K562 (cell line): ENCODE data around the gene SHANK2. TPM values are rescaled to one million over a fixed set of nuclear protein-coding genes. Genes with fewer than 3 reads are reported as not detected.

Experiments used
- ATAC-seq: fragments of 200-7000 bp; cut with Tn5 transposase; 3 replicates; pipeline ENCODE4 v1.9.1; 2020; ENCODE audit warnings: moderate library complexity
- BruUV-seq: library from RNA; stranded (reverse); fragments of 400-500 nt; replicated peaks from 2 replicates; lab custom pipeline; 2021; lab: Mats Ljungman, UMichigan
- CTCF ChIA-PET: fragments of 300-600 bp; formaldehyde crosslinking; extraction: SDS; loops from one replicate; lab custom pipeline; 2021; ENCODE audit warnings: low intra/inter-chr PET ratio; lab: Yijun Ruan, JAX
- POLR2A ChIA-PET: fragments of 300-600, 350-650 bp; sonication (Branson Sonifier 250); formaldehyde crosslinking; extraction: SDS; loops from one replicate; lab custom pipeline; 2021; ENCODE audit warnings: antibody characterized with exemption, inconsistent platforms; lab: Yijun Ruan, JAX
- DNase-seq, 4 experiments: peaks; one replicate each; pipeline versions ENCODE4 v3.0.0 to v3.0.0-alpha.2; 2011 to 2018; ENCODE audit warnings: low spot score in 3 of 4, mixed read lengths in 3 of 4; ENCODE audit errors: extremely low read depth in 1 of 4
- FAIRE-seq: peaks from 2 replicates; lab custom pipeline; 2011; peaks lifted over from hg19 to GRCh38; lab: Jason Lieb, UNC
- H2AFZ ChIP-seq: 2 replicates; pipeline ENCODE4 v1.6.0; 2011; ENCODE audit warnings: low read depth, low read length, control low read depth, inconsistent platforms
- H3K27ac ChIP-seq: fragments of 200-600 bp; 3 replicates; pipeline ENCODE4 v1.8.0; 2011; ENCODE audit warnings: low read depth, mild to moderate bottlenecking, control low read depth, inconsistent platforms, low read length, moderate library complexity, mixed read lengths; ENCODE audit errors: extremely low read depth
- H3K27me3 ChIP-seq, 2 experiments: fragments of 300-600 bp in 1 of 2; 2 replicates in 1 of 2; 3 replicates in 1 of 2; pipeline versions ENCODE4 v1.6.0 to v1.8.0; 2011; ENCODE audit warnings: inconsistent platforms in 2 of 2, low read length in 2 of 2, mild to moderate bottlenecking in 1 of 2, mixed read lengths in 1 of 2, moderate library complexity in 1 of 2; ENCODE audit not compliant: control insufficient read depth in 2 of 2, insufficient read depth in 2 of 2
- H3K36me3 ChIP-seq: fragments of 300-600 bp; 3 replicates; pipeline ENCODE4 v1.8.0; 2011; ENCODE audit warnings: mild to moderate bottlenecking, low read length, inconsistent platforms; ENCODE audit not compliant: control insufficient read depth, insufficient read depth
- H3K4me1 ChIP-seq, 2 experiments: fragments of 200-600 bp in 1 of 2; replicated peaks in 1 of 2; 2 replicates in 1 of 2; 3 replicates in 1 of 2; pipeline versions ENCODE4 v1.5.1 to v1.8.0; 2011; ENCODE audit warnings: inconsistent platforms in 2 of 2, low read length in 2 of 2, mild to moderate bottlenecking in 1 of 2, mixed read lengths in 1 of 2, moderate library complexity in 1 of 2; ENCODE audit not compliant: control insufficient read depth in 2 of 2, insufficient read depth in 2 of 2
- H3K4me2 ChIP-seq: 2 replicates; pipeline ENCODE4 v1.6.1; 2011; ENCODE audit warnings: low read length, control low read depth, inconsistent platforms, mixed read lengths; ENCODE audit not compliant: insufficient read depth
- H3K4me3 ChIP-seq: fragments of 200-600 bp; sonication (generic), shearing (Covaris generic); 2 replicates; pipeline ENCODE4 v1.5.1; 2016; ENCODE audit warnings: control low read depth, inconsistent platforms
- H3K79me2 ChIP-seq: fragments of 200-600 bp; 3 replicates; pipeline ENCODE4 v1.8.0; 2011; ENCODE audit warnings: low read length, inconsistent platforms; ENCODE audit not compliant: control insufficient read depth, insufficient read depth
- H3K9ac ChIP-seq, 2 experiments: 2 replicates each; pipeline versions ENCODE4 v1.6.0 to v1.6.1; 2011; ENCODE audit warnings: low read depth in 2 of 2, low read length in 2 of 2, control low read depth in 1 of 2, inconsistent platforms in 1 of 2, mild to moderate bottlenecking in 1 of 2, mixed read lengths in 1 of 2; ENCODE audit not compliant: insufficient read depth in 1 of 2
- H3K9me1 ChIP-seq: one replicate; pipeline ENCODE4 v1.6.0; 2011; ENCODE audit warnings: inconsistent platforms, mild to moderate bottlenecking, low read length, moderate library complexity; ENCODE audit not compliant: control insufficient read depth, insufficient read depth
- H3K9me3 ChIP-seq: replicated peaks from 2 replicates; pipeline ENCODE4 v1.5.1; 2011; ENCODE audit warnings: low read depth, low read length, inconsistent platforms; ENCODE audit not compliant: control insufficient read depth, insufficient read depth
- H4K20me1 ChIP-seq: replicated peaks from 2 replicates; pipeline ENCODE4 v1.6.1; 2011; ENCODE audit warnings: low read length, inconsistent platforms, mixed read lengths; ENCODE audit not compliant: control insufficient read depth, insufficient read depth
- AFF1 ChIP-seq, 2 experiments: fragments of 450-650 bp; IDR thresholded peaks; 2 replicates each; pipeline ENCODE4 v1.6.1; 2018; ENCODE audit warnings: mild to moderate bottlenecking in 2 of 2, low read depth in 1 of 2; ENCODE audit not compliant: partially characterized antibody in 2 of 2
- KHSRP ChIP-seq: fragments of 450-650 bp; IDR thresholded peaks from 2 replicates; pipeline ENCODE4 v1.6.1; 2017
- NCOA4 ChIP-seq: fragments of 450-650 bp; IDR thresholded peaks from 2 replicates; pipeline ENCODE4 v1.6.1; 2018; ENCODE audit warnings: mild to moderate bottlenecking; ENCODE audit not compliant: partially characterized antibody
- NR3C1 ChIP-seq: sonication (generic); formaldehyde crosslinking; IDR thresholded peaks from 2 replicates; pipeline ENCODE4 v1.8.1; 2022; ENCODE audit warnings: missing genetic modification reagents
- PHF21A ChIP-seq: fragments of 450-650 bp; IDR thresholded peaks from 2 replicates; pipeline ENCODE4 v1.6.1; 2017; ENCODE audit warnings: low read depth, borderline replicate concordance
- RBM25 ChIP-seq: fragments of 200-400 bp; formaldehyde crosslinking; IDR thresholded peaks from 2 replicates; pipeline ENCODE4 v1.6.1; 2018; ENCODE audit warnings: low read length, low read depth, moderate library complexity; ENCODE audit not compliant: severe bottlenecking
- SAP30 ChIP-seq: fragments of 200-600 bp; sonication (generic); IDR thresholded peaks from 2 replicates; pipeline ENCODE4 v1.6.1; 2012; ENCODE audit warnings: borderline replicate concordance, low read depth, mild to moderate bottlenecking, moderate library complexity, low read length, control low read depth, inconsistent platforms; ENCODE audit not compliant: insufficient read depth, poor library complexity, severe bottlenecking
- SMAD4 ChIP-seq: fragments of 250-450 bp; sonication (Bioruptor Pico); conservative IDR thresholded peaks from 2 replicates; pipeline ENCODE4 v1.8.0; 2021; ENCODE audit warnings: inconsistent platforms, mild to moderate bottlenecking, moderate library complexity
- ZFP1 ChIP-seq: fragments of 450-650 bp; formaldehyde crosslinking; IDR thresholded peaks from 2 replicates; pipeline ENCODE4 v1.4.0; 2020; ENCODE audit warnings: mild to moderate bottlenecking, mixed read lengths
- WGBS: fragments of 100-300 bp; shearing (Covaris generic); methylation state at CpG from one replicate; pipeline ENCODE4 v1.1.6; 2016; ENCODE audit warnings: low coverage, mixed read lengths; ENCODE audit not compliant: insufficient coverage; ENCODE audit errors: missing lambda C conversion rate; 5-methylcytosine and 5-hydroxymethylcytosine counted together
- in situ Hi-C: fragments of 300-500 bp; cut with MboI; formaldehyde crosslinking; loops from 4 replicates; pipeline ENCODE4 v1.15.0; 2018; ENCODE audit warnings: inconsistent platforms, mixed read lengths
- intact Hi-C: fragments of 100-400 bp; cut with micrococcal nuclease; formaldehyde crosslinking; loops from 2 replicates; pipeline ENCODE4 v1.14.2; 2022
- polyA plus RNA-seq, 8 experiments: library from polyadenylated mRNA; depleted of rRNA in 4 of 8; stranded (reverse) in 5 of 8; unstranded in 3 of 8; fragments of >200 nt; fragmentation: Nextera tagmentation in 2 of 8; fragmentation: Illumina TruSeq in 1 of 8; extraction: Ambion mirVana in 2 of 8; extraction: Trizol in 1 of 8; gene quantifications; 2 replicates each; pipeline versions ENCODE4 v1.2.1 to v1.2.3, GENCODE V29; 2011 to 2014; ENCODE audit warnings: inconsistent platforms in 1 of 8, missing spikeins in 1 of 8
- total RNA-seq, 7 experiments: library from RNA; depleted of rRNA in 6 of 7; stranded (reverse); fragments of >200 nt in 6 of 7; fragmentation: Illumina TruSeq in 2 of 7; extraction: Trizol in 2 of 7; gene quantifications; 2 replicates each; pipeline versions ENCODE4 v1.2.1 to v1.2.3, GENCODE V29; 2011 to 2021; ENCODE audit warnings: low replicate concordance in 1 of 7

Gene SHANK2
- total and polyA plus RNA-seq, 9 of the 15 experiments (the other 6 are each of a cell fraction or from before 2014, with no cell fraction given) = 0.04 to 0.07 TPM; not detected in 7

GRCh38 chr11:71242391-71242790 lies 10.0 kb downstream of the SHANK2 start (continued):
- TF ChIP-seq AFF1 (IDR thresholded peaks at IDR 0.05; ENCODE audit: low read depth in 1 of 2, partially characterized antibody in 2 of 2) = no peak
- no peak for TF ChIP-seq PHF21A
- TF ChIP-seq SMAD4 = no peak
- TF ChIP-seq KHSRP = no peak
- no peak for TF ChIP-seq NCOA4
- TF ChIP-seq RBM25 = no peak
- no peak for TF ChIP-seq SAP30

GRCh38 chr11:71241721-71242259 lies 10.6 kb downstream of the SHANK2 start:
- BruUV-seq = no TSS peak
- peaks cover 4 to 63% of the 10 kb centered on the region in 2 experiments; a peak in 4 of 5 replicates for H3K27me3 ChIP-seq
- ATAC-seq (no peak), DNase-seq (no peak), FAIRE-seq (no peak)
- ChIA-PET CTCF (no interaction called here), POLR2A (no interaction called here)
- no peak overlapping the region for H3K4me2 ChIP-seq
- H3K9ac ChIP-seq = no peak overlapping the region
- no peak overlapping the region for H2AFZ ChIP-seq
- no peaks in the 10 kb centered on the region for H3K9me1 ChIP-seq
- no peak overlapping the region for H3K4me3 ChIP-seq
- WGBS = 2% methylated on average over 6 of the region's 6 CpGs
- H3K4me1 ChIP-seq = no peaks in the 10 kb centered on the region
- H3K9me3 ChIP-seq = no peaks in the 10 kb centered on the region
- in situ Hi-C loops (no loop called here), intact Hi-C loops (no loop called here)
- TF ChIP-seq ZFP1 (CRISPR knock-in tag) = no peak
- no peak for TF ChIP-seq NR3C1 (CRISPR knock-in tag)
- H3K79me2 ChIP-seq = no peaks in the 10 kb centered on the region
- 0 out of 2 replicates have a peak, but pooled peaks cover 3% of the 10 kb centered on the region for H4K20me1 ChIP-seq
- no peak overlapping the region for H3K27ac ChIP-seq
- no peaks in the 10 kb centered on the region for H3K36me3 ChIP-seq
